ENCODE measurements around the gene GAR1.
A peak's percentile ranks its signal among the peaks of the same experiment; 100 is the strongest.

DNA sequence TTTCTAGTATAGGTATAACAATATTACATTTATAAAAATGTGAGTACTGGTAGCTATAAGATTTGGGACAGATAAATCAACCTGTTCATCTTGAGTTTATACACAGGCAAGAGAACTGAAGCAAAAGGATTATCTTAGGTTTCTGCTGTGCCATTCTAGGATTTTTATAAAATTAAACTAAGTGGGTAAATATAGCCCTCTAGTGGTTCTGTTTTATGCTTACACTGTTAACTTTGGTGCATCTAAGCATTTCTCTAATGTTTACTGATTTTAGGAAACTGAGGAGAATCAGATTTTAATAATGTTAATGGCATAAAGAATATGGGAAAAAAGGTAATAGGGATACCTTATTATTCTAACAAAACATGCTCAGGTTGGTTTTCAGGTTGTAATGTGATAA, 11.2 kb downstream of the GAR1 start:
- no peak for TF ChIP-seq POLR2A (IDR thresholded peaks at IDR 0.05)
- TF ChIP-seq, protein P1, sequence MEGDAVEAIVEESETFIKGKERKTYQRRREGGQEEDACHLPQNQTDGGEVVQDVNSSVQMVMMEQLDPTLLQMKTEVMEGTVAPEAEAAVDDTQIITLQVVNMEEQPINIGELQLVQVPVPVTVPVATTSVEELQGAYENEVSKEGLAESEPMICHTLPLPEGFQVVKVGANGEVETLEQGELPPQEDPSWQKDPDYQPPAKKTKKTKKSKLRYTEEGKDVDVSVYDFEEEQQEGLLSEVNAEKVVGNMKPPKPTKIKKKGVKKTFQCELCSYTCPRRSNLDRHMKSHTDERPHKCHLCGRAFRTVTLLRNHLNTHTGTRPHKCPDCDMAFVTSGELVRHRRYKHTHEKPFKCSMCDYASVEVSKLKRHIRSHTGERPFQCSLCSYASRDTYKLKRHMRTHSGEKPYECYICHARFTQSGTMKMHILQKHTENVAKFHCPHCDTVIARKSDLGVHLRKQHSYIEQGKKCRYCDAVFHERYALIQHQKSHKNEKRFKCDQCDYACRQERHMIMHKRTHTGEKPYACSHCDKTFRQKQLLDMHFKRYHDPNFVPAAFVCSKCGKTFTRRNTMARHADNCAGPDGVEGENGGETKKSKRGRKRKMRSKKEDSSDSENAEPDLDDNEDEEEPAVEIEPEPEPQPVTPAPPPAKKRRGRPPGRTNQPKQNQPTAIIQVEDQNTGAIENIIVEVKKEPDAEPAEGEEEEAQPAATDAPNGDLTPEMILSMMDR (IDR thresholded peaks at IDR 0.05): peak in 5 of 6 experiments; percentile 46 to 62 (median 49)

All from esophagus squamous epithelium (tissue), 4 donors.